GM12878 (cell line): Measurements from ENCODE around the gene AGO4. TPM values are rescaled to one million over a fixed set of nuclear protein-coding genes. Genes with fewer than 3 reads are reported as not detected.

ENCODE experiments used
- ATAC-seq: fragments of 200-7000 bp; cut with Tn5 transposase; 3 replicates; pipeline ENCODE4 v1.9.1; 2020; ENCODE audit warnings: mild to moderate bottlenecking, moderate library complexity
- BruUV-seq: library from RNA; stranded (reverse); fragments of 400-500 nt; replicated peaks from 2 replicates; lab custom pipeline; 2021; lab: Mats Ljungman, UMichigan
- CTCF ChIA-PET: fragments of 300-600 bp; sonication (Branson Sonifier 250); formaldehyde crosslinking; extraction: SDS; loops from one replicate; lab custom pipeline; 2021; ENCODE audit warnings: inconsistent platforms; lab: Yijun Ruan, JAX
- POLR2A ChIA-PET: fragments of 350-600 bp; formaldehyde crosslinking; extraction: SDS; loops from one replicate; lab custom pipeline; 2021; ENCODE audit warnings: inconsistent platforms; lab: Charles Lee
- RAD21 ChIA-PET: fragments of 300-600 bp; sonication (Branson Sonifier 250); formaldehyde crosslinking; loops from one replicate; lab custom pipeline; 2023; ENCODE audit warnings: antibody characterized with exemption; ENCODE audit not compliant: unreplicated experiment; lab: Charles Lee
- SMC1A ChIA-PET: fragments of 300-600 bp; sonication (Branson Sonifier 250); formaldehyde crosslinking; loops from one replicate; lab custom pipeline; 2023; ENCODE audit not compliant: unreplicated experiment, uncharacterized antibody; lab: Charles Lee
- DNase-seq: peaks from one replicate; pipeline ENCODE4 v3.0.0-alpha.2; 2011; ENCODE audit warnings: low read depth, low spot score
- FAIRE-seq: peaks from 3 replicates; lab custom pipeline; 2011; peaks lifted over from hg19 to GRCh38; lab: Jason Lieb, UNC
- H2AFZ ChIP-seq: 2 replicates; pipeline ENCODE4 v1.6.0; 2011; ENCODE audit warnings: low read depth, low read length, control low read depth; ENCODE audit not compliant: control insufficient read depth
- H3K27ac ChIP-seq: 2 replicates; pipeline ENCODE4 v1.5.1; 2011; ENCODE audit warnings: control low read depth; ENCODE audit not compliant: control insufficient read depth, insufficient read depth
- H3K27me3 ChIP-seq, 2 experiments: replicated peaks in 1 of 2; 2 replicates each; pipeline versions ENCODE4 v1.6.0 to v1.6.1; 2011; ENCODE audit warnings: low read length in 1 of 2; ENCODE audit not compliant: control insufficient read depth in 2 of 2, insufficient read depth in 2 of 2
- H3K36me3 ChIP-seq, 2 experiments: 2 replicates each; pipeline ENCODE4 v1.5.1; 2011; ENCODE audit warnings: low read length in 1 of 2; ENCODE audit not compliant: control insufficient read depth in 2 of 2, insufficient read depth in 2 of 2
- H3K4me1 ChIP-seq: 2 replicates; pipeline ENCODE4 v1.6.1; 2011; ENCODE audit warnings: mild to moderate bottlenecking, low read length, moderate library complexity, mixed read lengths; ENCODE audit not compliant: control insufficient read depth, insufficient read depth
- H3K4me2 ChIP-seq: 2 replicates; pipeline ENCODE4 v1.6.0; 2011; ENCODE audit warnings: control low read depth; ENCODE audit not compliant: control insufficient read depth, insufficient read depth
- H3K4me3 ChIP-seq: fragments of 200-600 bp; sonication (generic); 2 replicates; pipeline ENCODE4 v1.5.1; 2016
- H3K79me2 ChIP-seq: 2 replicates; pipeline ENCODE4 v1.6.0; 2011; ENCODE audit warnings: low read length; ENCODE audit not compliant: control insufficient read depth, insufficient read depth
- H3K9ac ChIP-seq: 2 replicates; pipeline ENCODE4 v1.8.0; 2011; ENCODE audit warnings: low read length, control low read depth, mixed read lengths; ENCODE audit not compliant: control insufficient read depth, insufficient read depth
- H3K9me3 ChIP-seq: replicated peaks from 3 replicates; pipeline ENCODE4 v1.5.1; 2011; ENCODE audit warnings: mild to moderate bottlenecking, low read length; ENCODE audit not compliant: control insufficient read depth, insufficient read depth
- H4K20me1 ChIP-seq: 2 replicates; pipeline ENCODE4 v1.6.0; 2011; ENCODE audit not compliant: control insufficient read depth, insufficient read depth
- IRF3 ChIP-seq: fragments of 450-650 bp; IDR thresholded peaks from 2 replicates; pipeline ENCODE4 v1.6.1; 2014; ENCODE audit warnings: mild to moderate bottlenecking
- LARP7 ChIP-seq: fragments of 450-650 bp; IDR thresholded peaks from 2 replicates; pipeline ENCODE4 v1.6.1; 2017; ENCODE audit warnings: mild to moderate bottlenecking
- MEF2B ChIP-seq: fragments of 450-650 bp; IDR thresholded peaks from 2 replicates; pipeline ENCODE4 v1.6.1; 2018; ENCODE audit warnings: mild to moderate bottlenecking, moderate library complexity; ENCODE audit not compliant: partially characterized antibody, poor library complexity, severe bottlenecking
- NBN ChIP-seq: fragments of 450-650 bp; IDR thresholded peaks from 2 replicates; pipeline ENCODE4 v1.6.1; 2016
- ZBED1 ChIP-seq: IDR thresholded peaks from 2 replicates; pipeline ENCODE4 v1.6.1; 2016; ENCODE audit warnings: borderline replicate concordance
- WGBS: methylation state at CpG from one replicate; pipeline ENCODE4 v1.1.6; 2016; ENCODE audit warnings: low lambda C conversion rate; ENCODE audit not compliant: insufficient replicate concordance, insufficient coverage; ENCODE audit errors: missing lambda C conversion rate; 5-methylcytosine and 5-hydroxymethylcytosine counted together
- in situ Hi-C: fragments of 300-500 bp; cut with MboI; formaldehyde crosslinking; loops from 9 replicates; pipeline ENCODE4 v1.14.3; 2018; ENCODE audit warnings: mixed read lengths
- intact Hi-C: fragments of 100-400 bp; cut with micrococcal nuclease; formaldehyde crosslinking; loops from one replicate; pipeline ENCODE4 v1.14.2; 2022; ENCODE audit not compliant: unreplicated experiment
- polyA plus RNA-seq, 11 experiments: library from polyadenylated mRNA; depleted of rRNA in 4 of 11; unstranded in 6 of 11; stranded (reverse) in 5 of 11; fragments of >200 nt; fragmentation: Nextera tagmentation in 4 of 11; fragmentation: Illumina TruSeq in 1 of 11; extraction: Ambion mirVana in 4 of 11; extraction: Trizol in 1 of 11; gene quantifications; 1 replicate in 1 of 11; 2 replicates in 10 of 11; pipeline versions ENCODE4 v1.2.1 to v1.2.3, GENCODE V29; 2011 to 2016; ENCODE audit warnings: inconsistent platforms in 2 of 11, missing spikeins in 2 of 11, low read depth in 1 of 11
- total RNA-seq, 4 experiments: library from RNA; depleted of rRNA in 3 of 4; stranded (reverse); fragments of >200 nt in 3 of 4; fragmentation: Illumina TruSeq in 1 of 4; extraction: Trizol in 1 of 4; gene quantifications; 2 replicates each; pipeline versions ENCODE4 v1.2.1 to v1.2.3, GENCODE V29; 2013 to 2021

Gene AGO4
- total and polyA plus RNA-seq, 10 of the 15 experiments (the other 5 are each of a cell fraction or from before 2014, with no cell fraction given), result 1.2 to 7.9 (median 3.2) TPM

GRCh38 chr1:35902671-35903070 is 94.9 kb downstream of the AGO4 start:
- Histone ChIP-seq H2AFZ (no peak overlapping the region), H3K9me3 (no peaks in the 10 kb centered on the region), H3K4me1 (no peaks in the 10 kb centered on the region), H3K27ac (no peak overlapping the region), H3K27me3 (no peaks in the 10 kb centered on the region), H3K36me3 (peaks cover 2 to 16% of the 10 kb centered on the region in 2 experiments; a peak in 3 of 4 replicates), H3K79me2 (no peaks in the 10 kb centered on the region), H3K4me3 (no peak overlapping the region), H3K9ac (no peak overlapping the region), H4K20me1 (no peaks in the 10 kb centered on the region), H3K4me2 (no peak overlapping the region)
- ChIA-PET CTCF (interaction anchor here (0.7 kb wide), 1 partner anchor 14 kb away, joined by 3 read pairs; no protein-coding TSS in a partner anchor), POLR2A (interaction anchor here (0.6 kb wide), 1 partner anchor 14 kb away, joined by 3 read pairs; no protein-coding TSS in a partner anchor), RAD21 (no interaction called here), SMC1A (no interaction called here)
- TF ChIP-seq LARP7 (no peak), IRF3 (no peak), ZBED1 (no peak), NBN (no peak), MEF2B (no peak)
- WGBS, result 100% methylated on average over 2 of the region's 2 CpGs
- no peak for FAIRE-seq
- DNase-seq, result no peak
- in situ Hi-C loops, result no loop called here
- intact Hi-C loops, result no loop called here
- no peak for ATAC-seq
- no TSS peak for BruUV-seq

Other genes with a start within 250 kb of the AGO4 start
- gene TFAP2E, start 234.7 kb upstream of the AGO4 start, total RNA-seq (2014; rRNA removed), result 0.34 and 0.76 TPM in 2 replicates
- 0.27 and 0.60 TPM in 2 replicates for gene TFAP2E, start 234.7 kb upstream of the AGO4 start, total RNA-seq (2014; rRNA removed; fragmentation: Illumina TruSeq; extraction: Trizol)
- 0.85 and 0.93 TPM in 2 replicates for gene TFAP2E, start 234.7 kb upstream of the AGO4 start, total RNA-seq (2021)
- 0.10 TPM in 1 of 2 replicates, not detected in the other for gene TFAP2E, start 234.7 kb upstream of the AGO4 start, polyA plus RNA-seq (2011; rRNA removed)
- gene TFAP2E, start 234.7 kb upstream of the AGO4 start, polyA plus RNA-seq (2014; fragmentation: Illumina TruSeq; extraction: Trizol), result 0.52 and 0.71 TPM in 2 replicates
- under 1 TPM; 0.22 to 0.52 TPM for gene TFAP2E, start 234.7 kb upstream of the AGO4 start, polyA plus RNA-seq (2014; fragmentation: Nextera tagmentation; extraction: Ambion mirVana)
- gene TFAP2E, start 234.7 kb upstream of the AGO4 start, polyA plus RNA-seq (2014; rRNA removed), result 1.1 and 1.4 TPM in 2 replicates
- 1 to 10 TPM in 1 of 2 experiments, under 1 TPM in 1; 0.24 to 1.0 TPM for gene TFAP2E, start 234.7 kb upstream of the AGO4 start, polyA plus RNA-seq (2016; fragmentation: Nextera tagmentation; extraction: Ambion mirVana)
- gene PSMB2, start 166.5 kb upstream of the AGO4 start, total RNA-seq (2014; rRNA removed), result 71.7 and 78.0 TPM in 2 replicates
- 83.6 and 85.3 TPM in 2 replicates for gene PSMB2, start 166.5 kb upstream of the AGO4 start, total RNA-seq (2014; rRNA removed; fragmentation: Illumina TruSeq; extraction: Trizol)
- 115 and 120 TPM in 2 replicates for gene PSMB2, start 166.5 kb upstream of the AGO4 start, total RNA-seq (2021)
- 76.5 and 119 TPM in 2 replicates for gene PSMB2, start 166.5 kb upstream of the AGO4 start, polyA plus RNA-seq (2011; rRNA removed)
- gene PSMB2, start 166.5 kb upstream of the AGO4 start, polyA plus RNA-seq (2014; fragmentation: Illumina TruSeq; extraction: Trizol), result 169 and 187 TPM in 2 replicates
- gene PSMB2, start 166.5 kb upstream of the AGO4 start, polyA plus RNA-seq (2014; fragmentation: Nextera tagmentation; extraction: Ambion mirVana), result 100 to 1,000 TPM; 289 to 299 TPM
- 116 and 122 TPM in 2 replicates for gene PSMB2, start 166.5 kb upstream of the AGO4 start, polyA plus RNA-seq (2014; rRNA removed)
- 100 to 1,000 TPM; 249 TPM for gene PSMB2, start 166.5 kb upstream of the AGO4 start, polyA plus RNA-seq (2016; fragmentation: Nextera tagmentation; extraction: Ambion mirVana)
- gene C1orf216, start 89.1 kb upstream of the AGO4 start, total RNA-seq (2014; rRNA removed), result 11.5 and 11.7 TPM in 2 replicates
- gene C1orf216, start 89.1 kb upstream of the AGO4 start, total RNA-seq (2014; rRNA removed; fragmentation: Illumina TruSeq; extraction: Trizol), result 9.3 TPM in 2 replicates
- gene C1orf216, start 89.1 kb upstream of the AGO4 start, total RNA-seq (2021), result 14.7 and 15.7 TPM in 2 replicates
- gene C1orf216, start 89.1 kb upstream of the AGO4 start, polyA plus RNA-seq (2011; rRNA removed), result 14.4 and 17.2 TPM in 2 replicates
- 7.8 and 9.2 TPM in 2 replicates for gene C1orf216, start 89.1 kb upstream of the AGO4 start, polyA plus RNA-seq (2014; fragmentation: Illumina TruSeq; extraction: Trizol)
- gene C1orf216, start 89.1 kb upstream of the AGO4 start, polyA plus RNA-seq (2014; fragmentation: Nextera tagmentation; extraction: Ambion mirVana), result 1 to 10 TPM; 2.9 to 7.0 TPM
- 16.9 and 17.4 TPM in 2 replicates for gene C1orf216, start 89.1 kb upstream of the AGO4 start, polyA plus RNA-seq (2014; rRNA removed)
- 10 to 100 TPM; 11.2 to 13.4 TPM for gene C1orf216, start 89.1 kb upstream of the AGO4 start, polyA plus RNA-seq (2016; fragmentation: Nextera tagmentation; extraction: Ambion mirVana)
- 26.0 and 31.3 TPM in 2 replicates for gene CLSPN, start 38.0 kb upstream of the AGO4 start, total RNA-seq (2014; rRNA removed)
- gene CLSPN, start 38.0 kb upstream of the AGO4 start, total RNA-seq (2014; rRNA removed; fragmentation: Illumina TruSeq; extraction: Trizol), result 45.3 and 46.8 TPM in 2 replicates
- gene CLSPN, start 38.0 kb upstream of the AGO4 start, total RNA-seq (2021), result 30.7 and 34.6 TPM in 2 replicates
- gene CLSPN, start 38.0 kb upstream of the AGO4 start, polyA plus RNA-seq (2011; rRNA removed), result 16.0 and 22.4 TPM in 2 replicates
- 39.8 and 42.9 TPM in 2 replicates for gene CLSPN, start 38.0 kb upstream of the AGO4 start, polyA plus RNA-seq (2014; fragmentation: Illumina TruSeq; extraction: Trizol)
- 10 to 100 TPM; 13.9 to 16.6 TPM for gene CLSPN, start 38.0 kb upstream of the AGO4 start, polyA plus RNA-seq (2014; fragmentation: Nextera tagmentation; extraction: Ambion mirVana)
- 18.9 and 24.0 TPM in 2 replicates for gene CLSPN, start 38.0 kb upstream of the AGO4 start, polyA plus RNA-seq (2014; rRNA removed)
- 10 to 100 TPM; 21.0 to 21.1 TPM for gene CLSPN, start 38.0 kb upstream of the AGO4 start, polyA plus RNA-seq (2016; fragmentation: Nextera tagmentation; extraction: Ambion mirVana)
- gene AGO1, start 75.2 kb downstream of the AGO4 start, total RNA-seq (2014; rRNA removed), result 7.0 and 7.8 TPM in 2 replicates
- 7.8 TPM in 2 replicates for gene AGO1, start 75.2 kb downstream of the AGO4 start, total RNA-seq (2014; rRNA removed; fragmentation: Illumina TruSeq; extraction: Trizol)
- gene AGO1, start 75.2 kb downstream of the AGO4 start, total RNA-seq (2021), result 24.0 and 24.2 TPM in 2 replicates
- gene AGO1, start 75.2 kb downstream of the AGO4 start, polyA plus RNA-seq (2011; rRNA removed), result 8.2 and 14.5 TPM in 2 replicates
- gene AGO1, start 75.2 kb downstream of the AGO4 start, polyA plus RNA-seq (2014; fragmentation: Illumina TruSeq; extraction: Trizol), result 9.7 and 11.8 TPM in 2 replicates
- 1 to 10 TPM; 1.8 to 3.3 TPM for gene AGO1, start 75.2 kb downstream of the AGO4 start, polyA plus RNA-seq (2014; fragmentation: Nextera tagmentation; extraction: Ambion mirVana)
- gene AGO1, start 75.2 kb downstream of the AGO4 start, polyA plus RNA-seq (2014; rRNA removed), result 9.8 and 10.2 TPM in 2 replicates
- gene AGO1, start 75.2 kb downstream of the AGO4 start, polyA plus RNA-seq (2016; fragmentation: Nextera tagmentation; extraction: Ambion mirVana), result 1 to 10 TPM; 7.7 to 8.4 TPM
- 8.5 and 11.5 TPM in 2 replicates for gene AGO3, start 123.1 kb downstream of the AGO4 start, total RNA-seq (2014; rRNA removed)
- 10.0 and 11.8 TPM in 2 replicates for gene AGO3, start 123.1 kb downstream of the AGO4 start, total RNA-seq (2014; rRNA removed; fragmentation: Illumina TruSeq; extraction: Trizol)
- 16.1 and 17.6 TPM in 2 replicates for gene AGO3, start 123.1 kb downstream of the AGO4 start, total RNA-seq (2021)
- 26.7 and 35.2 TPM in 2 replicates for gene AGO3, start 123.1 kb downstream of the AGO4 start, polyA plus RNA-seq (2011; rRNA removed)
- gene AGO3, start 123.1 kb downstream of the AGO4 start, polyA plus RNA-seq (2014; fragmentation: Illumina TruSeq; extraction: Trizol), result 11.6 and 12.3 TPM in 2 replicates
- gene AGO3, start 123.1 kb downstream of the AGO4 start, polyA plus RNA-seq (2014; fragmentation: Nextera tagmentation; extraction: Ambion mirVana), result 1 to 10 TPM; 3.9 to 4.2 TPM
- 10.3 and 12.8 TPM in 2 replicates for gene AGO3, start 123.1 kb downstream of the AGO4 start, polyA plus RNA-seq (2014; rRNA removed)
- 10 to 100 TPM; 17.2 to 18.6 TPM for gene AGO3, start 123.1 kb downstream of the AGO4 start, polyA plus RNA-seq (2016; fragmentation: Nextera tagmentation; extraction: Ambion mirVana)